HT-29 (cell line): ENCODE results near the gene RMP24. TPM values are rescaled to one million over a fixed set of nuclear protein-coding genes. Genes with fewer than 3 reads are reported as not detected.

Experiments
- small RNA-seq: library from RNA; depleted of rRNA; stranded (forward); fragments of <200 nt; gene quantifications from one replicate; pipeline ENCODE3, GENCODE V24; 2014
- total RNA-seq: library from RNA; depleted of rRNA; stranded (reverse); fragments of >200 nt; shearing (Covaris generic); gene quantifications from 2 replicates; pipeline ENCODE4 v1.2.3, GENCODE V29; 2014; rRNA removed

RMP24 gene

Small RNA genes within 50 kb of the gene (small RNA-seq; reads per million reads assigned to genes)
- gene MIR3929: not detected

Other genes starting within 250 kb of the RMP24 start
- gene RPRD1A, start 94.9 kb downstream of the RMP24 start, total RNA-seq: 33.9 and 35.3 TPM in 2 replicates
- 24.8 and 26.0 TPM in 2 replicates for gene SLC39A6, start 156.7 kb downstream of the RMP24 start, total RNA-seq
- gene ELP2, start 157.2 kb downstream of the RMP24 start, total RNA-seq: 42.4 and 75.2 TPM in 2 replicates
- gene MOCOS, start 214.8 kb downstream of the RMP24 start, total RNA-seq: 5.9 and 6.2 TPM in 2 replicates